ENCODE measurements around the gene TRIM4.

The TRIM4 gene

GRCh38 chr7:99923200-99923599, 3.9 kb upstream of the TRIM4 start:
- no peaks in the 10 kb centered on the region for H3K36me3 ChIP-seq (ENCODE audit: control insufficient read depth, insufficient read depth, low read length)
- no peak overlapping the region for H3K27ac ChIP-seq (ENCODE audit: low read length)
- no peaks in the 10 kb centered on the region for H3K4me1 ChIP-seq (ENCODE audit: control insufficient read depth, insufficient read depth, low read length)
- DNase-seq (ENCODE audit: low read depth, low spot score): no peak
- no peak overlapping the region for H3K4me3 ChIP-seq (ENCODE audit: low read length)
- no peaks in the 10 kb centered on the region for H3K9me3 ChIP-seq (ENCODE audit: control insufficient read depth, insufficient read depth, low read length)
- no peaks in the 10 kb centered on the region for H3K27me3 ChIP-seq (ENCODE audit: control insufficient read depth, insufficient read depth, low read length)
- WGBS (ENCODE audit: insufficient coverage, insufficient read length): no CpG with 5 or more reads among the region's 3 CpGs

GRCh38 chr7:99920149-99920548, 819 bp upstream of the TRIM4 start:
- Histone ChIP-seq H3K36me3 (ENCODE audit: control insufficient read depth, insufficient read depth, low read length) (no peaks in the 10 kb centered on the region; the same call in 1 of the 2 replicates), H3K27ac (ENCODE audit: low read length) (no peak overlapping the region), H3K4me3 (ENCODE audit: low read length) (no peak overlapping the region), H3K4me1 (ENCODE audit: control insufficient read depth, insufficient read depth, low read length) (no peaks in the 10 kb centered on the region), H3K9me3 (ENCODE audit: control insufficient read depth, insufficient read depth, low read length) (no peaks in the 10 kb centered on the region), H3K27me3 (ENCODE audit: control insufficient read depth, insufficient read depth, low read length) (no peaks in the 10 kb centered on the region)
- no CpG with 5 or more reads among the region's 3 CpGs for WGBS (ENCODE audit: insufficient coverage, insufficient read length)
- no peak for DNase-seq (ENCODE audit: low read depth, low spot score)

DNA sequence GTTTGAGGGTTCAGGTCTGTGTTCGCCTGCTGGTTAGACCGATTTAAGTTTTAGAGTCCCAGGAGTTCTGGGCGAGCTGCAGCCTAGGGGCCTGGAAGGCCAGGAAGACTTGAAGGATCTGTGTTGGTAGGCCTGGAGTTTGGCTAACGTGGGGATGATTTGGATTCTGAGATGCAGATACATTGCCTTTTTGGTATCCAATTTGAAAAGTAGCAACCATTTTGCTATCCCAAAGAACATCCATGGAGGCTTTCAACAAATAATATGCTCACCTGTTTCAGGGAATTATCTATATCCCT, 433 bp upstream of the TRIM4 start:
- no peaks in the 10 kb centered on the region; the same call in 1 of the 2 replicates for H3K36me3 ChIP-seq (ENCODE audit: control insufficient read depth, insufficient read depth, low read length)
- H3K4me1 ChIP-seq (ENCODE audit: control insufficient read depth, insufficient read depth, low read length): no peaks in the 10 kb centered on the region
- no CpG with 5 or more reads among the region's 4 CpGs for WGBS (ENCODE audit: insufficient coverage, insufficient read length)
- H3K4me3 ChIP-seq (ENCODE audit: low read length): peak overlapping the region; percentile 89; the same call in 1 of the 2 replicates
- H3K27ac ChIP-seq (ENCODE audit: low read length): no peak overlapping the region
- no peaks in the 10 kb centered on the region for H3K9me3 ChIP-seq (ENCODE audit: control insufficient read depth, insufficient read depth, low read length)
- no peak for DNase-seq (ENCODE audit: low read depth, low spot score)
- no peaks in the 10 kb centered on the region for H3K27me3 ChIP-seq (ENCODE audit: control insufficient read depth, insufficient read depth, low read length)

- no peak overlapping the region for H3K27ac ChIP-seq (ENCODE audit: low read length)
- DNase-seq (ENCODE audit: low read depth, low spot score): no peak
Measured at GRCh38 chr7:99910976-99911375, 8.4 kb downstream of the TRIM4 start.

DNA sequence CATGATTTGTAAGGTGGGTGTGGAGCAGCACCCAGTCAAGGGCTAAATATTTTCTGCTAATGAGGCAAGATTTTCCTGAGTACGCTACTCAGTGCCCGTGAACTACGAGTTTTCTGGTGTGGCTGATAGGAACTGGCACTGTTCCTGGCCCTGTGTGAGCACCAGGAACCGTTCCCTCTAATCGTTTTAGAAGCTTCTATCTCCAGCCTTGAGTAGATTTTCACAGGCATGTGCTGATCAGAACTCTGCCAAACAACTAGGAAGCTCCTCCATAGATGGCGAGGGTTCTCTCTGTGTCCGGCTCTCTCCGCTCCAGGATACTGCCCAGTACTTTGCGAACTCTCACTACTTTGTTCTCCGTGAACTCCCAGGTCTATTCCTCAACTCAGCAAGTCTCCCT, 17.7 kb downstream of the TRIM4 start:
- no peak overlapping the region for H3K27ac ChIP-seq (ENCODE audit: low read length)
- DNase-seq (ENCODE audit: low read depth, low spot score): no peak
- H3K4me3 ChIP-seq (ENCODE audit: low read length): no peak overlapping the region
- H3K27me3 ChIP-seq (ENCODE audit: control insufficient read depth, insufficient read depth, low read length): no peaks in the 10 kb centered on the region
- no peaks in the 10 kb centered on the region for H3K9me3 ChIP-seq (ENCODE audit: control insufficient read depth, insufficient read depth, low read length)
- peaks cover 11% of the 10 kb centered on the region; the same call in 1 of the 2 replicates for H3K36me3 ChIP-seq (ENCODE audit: control insufficient read depth, insufficient read depth, low read length)
- WGBS (ENCODE audit: insufficient coverage, insufficient read length): no CpG with 5 or more reads among the region's 10 CpGs
- H3K4me1 ChIP-seq (ENCODE audit: control insufficient read depth, insufficient read depth, low read length): no peaks in the 10 kb centered on the region

More at GRCh38 chr7:99910976-99911375, 8.4 kb downstream of the TRIM4 start:
- peaks cover 6% of the 10 kb centered on the region; the same call in 1 of the 2 replicates for H3K36me3 ChIP-seq (ENCODE audit: control insufficient read depth, insufficient read depth, low read length)
- H3K9me3 ChIP-seq (ENCODE audit: control insufficient read depth, insufficient read depth, low read length): no peaks in the 10 kb centered on the region
- whole genome bisulfite sequencing (ENCODE audit: insufficient coverage, insufficient read length): no CpG with 5 or more reads among the region's 2 CpGs
- no peaks in the 10 kb centered on the region for H3K27me3 ChIP-seq (ENCODE audit: control insufficient read depth, insufficient read depth, low read length)
- no peaks in the 10 kb centered on the region for H3K4me1 ChIP-seq (ENCODE audit: control insufficient read depth, insufficient read depth, low read length)
- H3K4me3 ChIP-seq (ENCODE audit: low read length): no peak overlapping the region

DNA sequence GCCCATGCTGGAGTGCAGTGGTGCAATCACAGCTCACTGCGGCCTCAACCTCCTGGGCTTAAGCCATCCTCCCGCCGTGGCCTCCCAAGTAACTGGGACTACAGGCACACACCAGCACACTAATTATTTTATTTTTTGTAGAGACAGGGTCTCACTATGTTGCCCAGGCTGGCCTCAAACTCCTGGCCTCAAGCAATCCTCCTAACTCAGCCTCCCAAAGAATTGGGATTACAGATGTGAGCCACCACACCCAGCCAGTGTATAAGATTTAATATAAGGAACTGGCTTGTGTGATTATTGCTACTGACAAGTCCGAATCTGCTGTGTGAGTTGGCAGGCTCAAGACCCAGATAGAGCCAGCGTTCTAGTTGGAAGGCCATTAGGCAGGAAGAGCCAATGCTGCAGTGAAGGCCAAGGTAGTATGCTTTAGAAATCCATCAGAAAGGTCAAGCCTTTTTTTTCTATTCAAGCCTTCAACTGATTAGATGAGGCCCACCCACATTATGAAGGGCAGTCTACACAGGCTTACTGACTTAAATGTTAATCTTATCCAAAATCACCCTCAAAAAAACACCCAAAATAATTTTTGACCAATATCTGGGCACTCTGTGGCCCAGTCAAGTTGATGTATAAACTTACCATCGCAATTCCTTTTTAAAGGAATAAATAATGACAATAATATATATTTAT, 19.4 kb downstream of the TRIM4 start:
- no peak overlapping the region for H3K4me3 ChIP-seq (ENCODE audit: low read length)
- H3K27ac ChIP-seq (ENCODE audit: low read length): no peak overlapping the region
- no CpG with 5 or more reads among the region's 6 CpGs for WGBS (ENCODE audit: insufficient coverage, insufficient read length)
- H3K9me3 ChIP-seq (ENCODE audit: control insufficient read depth, insufficient read depth, low read length): no peaks in the 10 kb centered on the region
- H3K4me1 ChIP-seq (ENCODE audit: control insufficient read depth, insufficient read depth, low read length): no peaks in the 10 kb centered on the region
- H3K27me3 ChIP-seq (ENCODE audit: control insufficient read depth, insufficient read depth, low read length): no peaks in the 10 kb centered on the region
- no peak for DNase-seq (ENCODE audit: low read depth, low spot score)
- H3K36me3 ChIP-seq (ENCODE audit: control insufficient read depth, insufficient read depth, low read length): peaks cover 11% of the 10 kb centered on the region; the same call in 1 of the 2 replicates

- peaks cover 11% of the 10 kb centered on the region; the same call in 1 of the 2 replicates for H3K36me3 ChIP-seq (ENCODE audit: control insufficient read depth, insufficient read depth, low read length)
- WGBS (ENCODE audit: insufficient coverage, insufficient read length): no CpG with 5 or more reads among the region's 3 CpGs
- H3K27ac ChIP-seq (ENCODE audit: low read length): no peak overlapping the region
- no peak overlapping the region for H3K4me3 ChIP-seq (ENCODE audit: low read length)
- no peaks in the 10 kb centered on the region for H3K4me1 ChIP-seq (ENCODE audit: control insufficient read depth, insufficient read depth, low read length)
- H3K9me3 ChIP-seq (ENCODE audit: control insufficient read depth, insufficient read depth, low read length): no peaks in the 10 kb centered on the region
- H3K27me3 ChIP-seq (ENCODE audit: control insufficient read depth, insufficient read depth, low read length): no peaks in the 10 kb centered on the region
- DNase-seq (ENCODE audit: low read depth, low spot score): no peak
Measured at GRCh38 chr7:99898836-99899235, 20.5 kb downstream of the TRIM4 start.

- no peak overlapping the region for H3K4me3 ChIP-seq (ENCODE audit: low read length)
- H3K27me3 ChIP-seq (ENCODE audit: control insufficient read depth, insufficient read depth, low read length): no peaks in the 10 kb centered on the region
- H3K36me3 ChIP-seq (ENCODE audit: control insufficient read depth, insufficient read depth, low read length): peaks cover 7% of the 10 kb centered on the region; the same call in 1 of the 2 replicates
- no CpG with 5 or more reads among the region's 2 CpGs for WGBS (ENCODE audit: insufficient coverage, insufficient read length)
- no peak for DNase-seq (ENCODE audit: low read depth, low spot score)
- no peak overlapping the region for H3K27ac ChIP-seq (ENCODE audit: low read length)
- H3K9me3 ChIP-seq (ENCODE audit: control insufficient read depth, insufficient read depth, low read length): no peaks in the 10 kb centered on the region
- no peaks in the 10 kb centered on the region for H3K4me1 ChIP-seq (ENCODE audit: control insufficient read depth, insufficient read depth, low read length)
Measured at GRCh38 chr7:99898023-99898357, 21.3 kb downstream of the TRIM4 start.

- no CpG with 5 or more reads among the region's 6 CpGs for WGBS (ENCODE audit: insufficient coverage, insufficient read length)
- Histone ChIP-seq H3K9me3 (ENCODE audit: control insufficient read depth, insufficient read depth, low read length) (no peaks in the 10 kb centered on the region), H3K27ac (ENCODE audit: low read length) (no peak overlapping the region), H3K36me3 (ENCODE audit: control insufficient read depth, insufficient read depth, low read length) (peaks cover 3% of the 10 kb centered on the region; the same call in 1 of the 2 replicates), H3K27me3 (ENCODE audit: control insufficient read depth, insufficient read depth, low read length) (no peaks in the 10 kb centered on the region), H3K4me3 (ENCODE audit: low read length) (no peak overlapping the region), H3K4me1 (ENCODE audit: control insufficient read depth, insufficient read depth, low read length) (no peaks in the 10 kb centered on the region)
- no peak for DNase-seq (ENCODE audit: low read depth, low spot score)
Measured at GRCh38 chr7:99897322-99898022, 21.9 kb downstream of the TRIM4 start.

GRCh38 chr7:99894738-99895137, 24.6 kb downstream of the TRIM4 start:
- no peak for DNase-seq (ENCODE audit: low read depth, low spot score)
- Histone ChIP-seq H3K36me3 (ENCODE audit: control insufficient read depth, insufficient read depth, low read length) (no peaks in the 10 kb centered on the region), H3K27me3 (ENCODE audit: control insufficient read depth, insufficient read depth, low read length) (no peaks in the 10 kb centered on the region), H3K4me3 (ENCODE audit: low read length) (no peak overlapping the region), H3K9me3 (ENCODE audit: control insufficient read depth, insufficient read depth, low read length) (no peaks in the 10 kb centered on the region), H3K4me1 (ENCODE audit: control insufficient read depth, insufficient read depth, low read length) (no peaks in the 10 kb centered on the region), H3K27ac (ENCODE audit: low read length) (no peak overlapping the region)

DNA sequence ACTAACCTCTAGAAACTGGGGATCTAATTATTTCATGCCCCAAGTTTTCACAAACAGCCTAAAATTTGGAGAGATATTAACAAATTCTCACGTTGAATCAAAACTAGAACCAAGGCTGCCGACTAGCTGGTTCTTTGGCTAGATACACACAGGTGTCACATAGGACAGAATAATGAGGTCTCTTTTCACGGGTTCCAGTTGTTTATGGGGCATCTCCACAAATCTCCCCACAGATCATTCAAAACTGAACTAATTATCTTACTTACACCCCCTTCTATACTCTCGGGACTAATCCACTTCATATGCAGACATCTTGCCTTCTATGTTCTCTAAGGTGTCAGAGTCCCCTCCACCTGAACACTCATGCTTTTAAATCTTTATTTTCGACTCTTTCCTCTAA, 26.1 kb downstream of the TRIM4 start:
- Histone ChIP-seq H3K4me1 (ENCODE audit: control insufficient read depth, insufficient read depth, low read length) (no peaks in the 10 kb centered on the region), H3K27me3 (ENCODE audit: control insufficient read depth, insufficient read depth, low read length) (no peaks in the 10 kb centered on the region), H3K27ac (ENCODE audit: low read length) (no peak overlapping the region), H3K36me3 (ENCODE audit: control insufficient read depth, insufficient read depth, low read length) (no peaks in the 10 kb centered on the region), H3K4me3 (ENCODE audit: low read length) (no peak overlapping the region), H3K9me3 (ENCODE audit: control insufficient read depth, insufficient read depth, low read length) (no peaks in the 10 kb centered on the region)
- WGBS (ENCODE audit: insufficient coverage, insufficient read length): no CpG with 5 or more reads among the region's 5 CpGs
- no peak for DNase-seq (ENCODE audit: low read depth, low spot score)
